ENCODE measurements around the gene TINAGL1.

TINAGL1 gene

GRCh38 chr1:31607360-31607759 lies 31.0 kb downstream of the TINAGL1 start:
- DNase-seq (ENCODE audit: low read depth) = no peak

GRCh38 chr1:31609514-31610118 lies 33.3 kb downstream of the TINAGL1 start:
- no peak for DNase-seq (ENCODE audit: low read depth)

DNA sequence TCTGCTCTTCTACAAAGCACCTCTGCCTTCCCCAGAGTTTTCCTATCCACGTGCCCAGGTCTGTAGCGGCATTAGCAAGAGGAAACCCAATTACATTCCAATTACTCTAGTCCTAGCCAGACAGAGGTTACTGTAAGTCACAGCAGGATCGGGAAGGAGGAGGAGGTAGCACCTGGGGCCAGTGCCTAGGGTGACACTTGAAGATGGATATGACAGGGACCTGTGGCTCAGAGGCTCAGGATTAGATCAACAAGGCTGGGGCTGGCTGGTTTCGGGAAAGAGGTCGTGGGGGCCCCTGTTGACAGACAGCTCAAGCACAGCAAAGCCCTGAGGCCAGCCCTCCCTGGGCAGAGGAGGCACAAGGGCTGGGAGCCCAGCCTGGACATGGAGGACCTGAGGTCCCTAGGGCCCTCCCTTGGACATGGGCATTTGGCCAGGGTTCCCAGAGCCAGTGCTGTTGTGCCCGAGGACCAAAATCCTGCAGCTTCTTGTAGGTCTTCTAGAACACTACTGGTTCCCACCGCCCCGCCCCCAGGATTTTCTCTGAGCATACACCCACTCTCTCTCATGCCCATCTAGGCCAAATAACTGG lies 38.2 kb downstream of the TINAGL1 start:
- no peak for DNase-seq (ENCODE audit: low read depth)

DNA sequence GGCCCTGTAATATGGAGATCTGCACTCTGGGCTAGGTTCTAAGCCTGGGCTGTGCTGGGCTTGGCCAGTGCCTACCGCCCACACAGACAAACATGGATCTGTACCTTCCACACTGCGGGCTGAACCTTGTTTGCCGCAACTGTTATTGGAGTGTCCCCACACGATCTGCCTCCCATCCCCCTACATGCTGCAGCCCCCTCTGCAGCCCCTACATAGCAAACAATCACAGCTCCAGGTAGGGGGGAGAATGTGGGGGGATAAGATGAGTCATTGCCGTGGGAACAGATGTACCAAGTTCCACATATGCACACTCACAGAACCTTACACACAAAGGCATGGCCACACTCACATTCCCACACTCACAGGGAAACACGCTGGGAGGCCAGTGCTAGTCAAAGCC lies 39.1 kb downstream of the TINAGL1 start:
- DNase-seq (ENCODE audit: low read depth) = no peak

- DNase-seq (ENCODE audit: low read depth) = no peak
Measured at GRCh38 chr1:31615939-31616338, 39.6 kb downstream of the TINAGL1 start.

DNA sequence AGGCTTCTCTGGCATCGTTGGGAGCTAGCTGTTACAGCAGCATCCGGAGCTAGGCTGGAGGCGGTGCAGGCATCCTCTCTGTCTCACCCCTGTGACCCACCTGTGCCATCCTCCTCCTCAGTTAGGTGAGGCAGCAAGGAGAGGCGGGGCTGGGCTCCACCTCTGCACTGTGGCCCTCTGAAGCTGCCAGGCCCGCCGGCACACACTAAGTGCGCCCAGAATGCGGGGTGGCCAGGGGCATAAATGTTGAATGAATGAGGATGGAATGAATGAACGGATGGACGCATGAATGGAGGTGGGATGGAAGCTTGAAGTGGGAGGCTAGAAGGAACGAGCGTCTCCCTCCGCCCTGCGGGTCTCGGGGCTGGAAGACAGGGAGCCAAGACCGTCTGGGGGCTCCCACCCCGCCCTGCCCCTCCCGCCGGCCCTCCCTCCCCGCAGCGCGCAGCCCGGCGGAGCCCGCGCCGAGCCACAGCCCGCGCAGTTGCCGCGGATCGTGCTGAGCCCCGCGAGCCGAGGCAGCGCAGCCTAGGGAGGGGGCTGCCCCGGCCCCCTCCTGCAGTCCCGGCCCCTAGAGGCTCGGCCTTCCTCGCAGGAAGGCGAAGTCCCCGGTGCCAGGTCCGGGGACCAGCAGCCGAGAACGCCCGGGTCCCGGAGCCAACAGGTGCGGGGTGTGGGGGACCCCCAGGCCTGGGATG lies 41.1 kb downstream of the TINAGL1 start, which contains the start of gene HCRTR1:
TSS of gene HCRTR1 (plus strand) at position 472 of the 698 bp plus-strand sequence. CDS start 1,504 bp downstream, outside the sequence.
- no peak for DNase-seq (ENCODE audit: low read depth)

GRCh38 chr1:31617916-31618746 lies 41.8 kb downstream of the TINAGL1 start:
- peak; percentile 40 for DNase-seq (ENCODE audit: low read depth)

DNA sequence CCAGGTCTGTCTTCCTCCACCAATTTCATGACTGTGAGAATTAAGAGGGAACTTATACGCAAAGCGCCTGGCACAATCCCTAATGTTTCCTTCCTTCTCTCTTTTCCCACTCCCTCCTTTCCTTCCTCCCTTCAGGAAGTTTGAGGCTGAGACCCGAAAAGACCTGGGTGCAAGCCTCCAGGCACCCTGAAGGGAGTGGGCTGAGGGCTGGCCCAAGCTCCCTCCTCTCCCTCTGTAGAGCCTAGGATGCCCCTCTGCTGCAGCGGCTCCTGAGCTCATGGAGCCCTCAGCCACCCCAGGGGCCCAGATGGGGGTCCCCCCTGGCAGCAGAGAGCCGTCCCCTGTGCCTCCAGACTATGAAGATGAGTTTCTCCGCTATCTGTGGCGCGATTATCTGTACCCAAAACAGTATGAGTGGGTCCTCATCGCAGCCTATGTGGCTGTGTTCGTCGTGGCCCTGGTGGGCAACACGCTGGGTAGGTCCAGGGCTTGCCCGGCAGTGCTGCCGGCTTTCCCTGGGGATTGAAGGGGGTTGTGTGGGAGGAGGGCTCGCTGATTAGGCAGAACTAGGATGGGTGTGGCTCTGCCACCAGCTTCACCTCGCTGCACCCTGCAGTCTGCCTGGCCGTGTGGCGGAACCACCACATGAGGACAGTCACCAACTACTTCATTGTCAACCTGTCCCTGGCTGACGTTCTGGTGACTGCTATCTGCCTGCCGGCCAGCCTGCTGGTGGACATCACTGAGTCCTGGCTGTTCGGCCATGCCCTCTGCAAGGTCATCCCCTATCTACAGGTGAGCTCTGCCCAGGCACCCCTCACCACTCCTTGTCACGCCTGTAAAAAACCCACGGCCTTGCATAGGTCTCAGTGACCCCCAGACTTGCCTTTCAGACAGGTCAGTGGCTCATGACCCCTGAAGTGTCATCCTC lies 42.9 kb downstream of the TINAGL1 start:
- no peak for DNase-seq (ENCODE audit: low read depth)

DNA sequence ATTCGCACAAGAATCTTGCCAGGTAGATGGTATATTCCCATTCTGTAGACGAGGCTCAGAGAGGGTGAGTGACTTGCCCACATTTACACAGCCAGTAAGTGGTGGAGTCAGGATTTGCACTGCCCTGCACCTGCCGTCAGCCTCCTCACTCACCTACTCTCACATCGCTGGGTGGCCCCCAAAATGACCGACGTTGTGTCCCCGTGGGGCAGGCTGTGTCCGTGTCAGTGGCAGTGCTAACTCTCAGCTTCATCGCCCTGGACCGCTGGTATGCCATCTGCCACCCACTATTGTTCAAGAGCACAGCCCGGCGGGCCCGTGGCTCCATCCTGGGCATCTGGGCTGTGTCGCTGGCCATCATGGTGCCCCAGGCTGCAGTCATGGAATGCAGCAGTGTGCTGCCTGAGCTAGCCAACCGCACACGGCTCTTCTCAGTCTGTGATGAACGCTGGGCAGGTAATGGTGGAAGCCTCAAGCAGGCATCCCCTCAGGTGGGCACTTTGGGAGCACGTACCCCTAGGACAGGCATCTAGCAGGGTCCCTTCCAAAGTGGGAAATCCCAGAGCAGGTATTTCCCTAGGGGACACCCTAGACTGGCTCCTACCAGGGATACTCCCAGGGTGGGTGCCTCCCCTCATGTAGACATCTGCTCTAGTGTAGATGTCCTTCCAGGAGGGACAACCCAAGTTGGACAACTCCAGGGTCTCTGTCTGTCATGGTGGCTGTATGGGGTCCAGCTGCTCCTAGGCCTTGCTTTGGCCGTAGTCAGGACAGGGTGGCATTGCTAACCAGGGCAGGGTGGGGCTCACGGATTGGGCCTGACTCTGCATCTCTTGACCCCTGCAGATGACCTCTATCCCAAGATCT lies 44.5 kb downstream of the TINAGL1 start:
- no peak for DNase-seq (ENCODE audit: low read depth)

DNA sequence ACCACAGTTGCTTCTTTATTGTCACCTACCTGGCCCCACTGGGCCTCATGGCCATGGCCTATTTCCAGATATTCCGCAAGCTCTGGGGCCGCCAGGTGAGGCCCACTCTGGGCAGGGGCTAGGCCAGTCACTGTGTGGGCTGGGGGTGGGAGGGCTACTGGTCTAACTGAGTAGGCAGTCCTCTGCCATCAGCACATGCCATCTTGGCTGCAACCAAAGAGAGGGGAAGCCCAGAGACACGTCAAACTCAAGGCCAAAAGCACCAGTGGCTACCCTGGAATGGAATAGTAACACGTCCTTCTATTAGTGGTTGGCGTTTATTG lies 45.1 kb downstream of the TINAGL1 start:
- no peak for DNase-seq (ENCODE audit: low read depth)

DNA sequence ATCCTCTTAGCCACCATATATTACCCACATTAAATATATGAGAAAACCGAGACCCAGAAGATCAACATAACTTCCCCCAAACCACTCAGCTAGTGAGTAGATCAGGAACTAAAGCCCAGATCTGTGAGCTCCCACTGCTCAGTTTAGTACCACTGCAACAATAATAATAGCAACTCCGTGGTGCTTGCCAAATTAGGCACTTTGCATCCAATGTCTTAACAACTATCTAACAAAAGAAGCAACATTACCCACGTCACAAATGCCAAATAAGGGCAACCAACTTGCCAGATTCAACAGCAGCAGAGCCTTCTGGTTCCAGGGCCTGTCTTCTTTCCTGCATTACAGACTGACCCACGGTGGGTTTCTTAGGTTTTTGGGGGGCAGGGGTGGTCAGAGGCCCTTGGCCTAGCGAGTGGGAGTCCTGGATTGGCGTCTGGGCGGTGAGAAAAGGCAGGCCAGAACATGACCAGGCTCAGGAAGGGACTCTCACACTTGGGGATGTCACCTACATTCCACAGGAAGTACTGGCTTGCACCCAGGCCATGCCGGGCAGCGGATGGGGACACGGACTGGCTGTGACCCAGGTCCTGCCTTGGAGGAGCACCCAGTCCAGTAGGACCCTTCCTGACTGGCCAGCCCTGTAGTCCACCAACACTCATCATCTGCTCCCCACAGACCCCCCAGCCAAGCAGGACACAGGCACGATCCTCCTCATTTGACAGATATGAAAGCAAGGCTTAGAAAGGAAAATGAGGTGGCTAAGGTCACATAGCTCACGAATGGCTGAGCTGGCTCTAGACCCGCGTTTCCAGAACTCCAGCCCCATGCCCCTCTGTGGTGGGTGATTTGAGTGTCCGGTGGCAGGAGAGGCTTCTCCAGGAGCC lies 45.8 kb downstream of the TINAGL1 start:
- DNase-seq (ENCODE audit: low read depth) = no peak

GRCh38 chr1:31623365-31623764 lies 47.0 kb downstream of the TINAGL1 start:
- no peak for DNase-seq (ENCODE audit: low read depth)

DNA sequence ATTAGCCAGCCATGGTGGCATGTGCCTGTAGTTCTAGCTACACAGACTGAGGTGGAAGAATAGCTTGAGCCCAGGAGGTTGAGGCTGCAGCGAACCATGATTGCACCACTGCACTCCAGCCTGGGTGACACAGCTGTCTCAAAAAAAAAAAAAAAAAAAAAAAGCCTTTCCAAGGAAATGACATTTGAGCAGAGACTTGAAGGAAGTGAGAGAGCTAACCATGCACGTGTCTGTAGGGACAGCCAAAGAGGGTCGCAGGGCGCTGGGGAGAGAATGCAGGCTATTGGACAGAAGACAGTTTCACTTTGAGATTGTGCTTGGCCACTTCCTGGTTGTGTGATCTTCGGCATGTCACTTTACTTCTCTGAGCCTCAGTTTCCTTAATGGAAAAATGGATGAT lies 48.0 kb downstream of the TINAGL1 start:
- DNase-seq (ENCODE audit: low read depth) = no peak

DNA sequence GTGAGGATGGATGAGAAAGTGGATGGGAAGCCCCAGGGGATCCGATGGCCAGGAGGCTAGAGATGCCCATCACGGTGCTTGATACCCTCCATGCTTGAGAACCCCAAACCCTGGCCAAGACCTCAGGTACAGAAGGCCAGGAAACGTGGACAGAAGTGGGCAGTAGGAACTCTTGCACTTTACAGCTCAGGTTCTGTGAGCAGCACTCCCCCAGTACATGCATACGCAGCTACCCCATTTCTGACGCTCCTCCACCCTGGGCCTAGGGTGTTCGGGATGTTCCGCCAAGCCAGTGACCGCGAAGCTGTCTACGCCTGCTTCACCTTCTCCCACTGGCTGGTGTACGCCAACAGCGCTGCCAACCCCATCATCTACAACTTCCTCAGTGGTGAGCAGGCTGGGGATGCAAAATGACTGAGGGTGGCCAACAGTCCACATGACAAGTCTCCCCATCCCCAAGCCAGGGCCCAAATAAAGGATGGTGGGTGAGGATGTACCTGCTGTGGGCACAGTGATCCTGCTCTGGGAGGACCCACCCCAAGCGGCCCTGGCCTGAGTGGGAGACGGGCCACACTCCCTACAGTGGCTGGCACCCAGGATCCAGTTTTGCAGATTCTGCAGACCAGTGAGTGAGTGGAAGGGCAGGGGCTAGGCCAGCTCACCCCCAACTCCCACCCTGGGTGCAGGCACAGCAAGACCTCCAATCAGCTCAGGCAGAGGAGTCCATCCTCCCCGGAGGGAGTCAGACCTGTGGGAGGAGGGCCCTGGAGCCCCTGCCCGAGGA lies 48.6 kb downstream of the TINAGL1 start:
- DNase-seq (ENCODE audit: low read depth) = no peak

DNA sequence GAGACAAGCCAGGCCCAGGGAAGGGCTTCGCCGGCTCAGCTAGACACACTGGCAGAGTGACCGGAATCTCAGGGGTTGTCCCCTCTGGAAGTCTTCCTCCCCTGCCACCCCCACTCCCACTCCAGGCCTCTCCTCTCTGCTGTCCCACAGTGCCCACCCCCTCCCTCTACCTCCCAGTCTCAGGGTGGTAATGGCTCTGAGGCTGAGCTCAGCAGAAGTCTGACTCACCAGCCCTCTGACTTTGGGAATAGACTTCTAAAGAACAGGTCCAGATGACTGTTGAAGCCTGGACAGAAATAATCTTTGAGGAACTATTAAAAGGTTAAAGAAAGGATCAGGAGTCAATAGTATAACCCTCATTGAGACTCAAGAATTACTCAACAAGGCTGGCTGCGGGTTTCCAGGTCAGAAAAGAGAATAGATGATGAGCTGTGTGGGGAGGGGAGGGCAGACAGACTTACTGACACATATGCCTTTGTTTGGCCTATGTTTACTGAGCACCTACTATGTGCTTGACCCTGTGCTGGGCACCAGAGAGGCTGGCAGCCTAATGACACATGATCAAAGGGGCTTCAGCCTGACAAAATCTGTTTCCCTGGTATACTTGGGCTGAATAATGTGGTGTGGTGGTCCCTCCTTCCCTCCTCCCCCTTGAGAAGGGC lies 49.4 kb downstream of the TINAGL1 start:
- no peak for DNase-seq (ENCODE audit: low read depth)

- DNase-seq (ENCODE audit: low read depth) = no peak
Measured at GRCh38 chr1:31626223-31627207, 50.2 kb downstream of the TINAGL1 start.
